Smooth muscle cell (in vitro differentiated cells): ENCODE measurements around the gene AGPAT2. TPM values are rescaled to one million over a fixed set of nuclear protein-coding genes. Genes with fewer than 3 reads are reported as not detected.
"Not testable (repeated sequence)": the region's sequence is repeated elsewhere in the genome, so short reads cannot be mapped to it uniquely, and the experiment has no call there.

Source experiments
- DNase-seq: peaks from one replicate; lab custom pipeline; 2025; ENCODE audit not compliant: unreplicated experiment; lab: John Stamatoyannopoulos, UW
- H2AFZ ChIP-seq: fragments of 200-600 bp; sonication (generic); 2 replicates; pipeline ENCODE4 v1.6.0; 2016; ENCODE audit warnings: antibody characterized with exemption, low read depth, mild to moderate bottlenecking
- H3F3A ChIP-seq: fragments of 200-600 bp; sonication (generic); 2 replicates; pipeline ENCODE4 v1.6.0; 2017; ENCODE audit warnings: antibody characterized with exemption, low read depth
- H3K27ac ChIP-seq: fragments of 200-600 bp; sonication (generic); 2 replicates; pipeline ENCODE4 v1.5.1; 2016; ENCODE audit warnings: low read depth, mild to moderate bottlenecking
- H3K27me3 ChIP-seq: fragments of 200-600 bp; sonication (generic); 2 replicates; pipeline ENCODE4 v1.6.1; 2016; ENCODE audit warnings: low read depth, mild to moderate bottlenecking
- H3K36me3 ChIP-seq: fragments of 200-600 bp; sonication (generic); 2 replicates; pipeline ENCODE4 v1.5.1; 2016; ENCODE audit warnings: low read depth
- H3K4me1 ChIP-seq: fragments of 200-600 bp; sonication (generic); 2 replicates; pipeline ENCODE4 v1.5.1; 2016; ENCODE audit warnings: low read depth
- H3K4me2 ChIP-seq: fragments of 200-600 bp; sonication (generic); 2 replicates; pipeline ENCODE4 v1.6.0; 2016; ENCODE audit warnings: mild to moderate bottlenecking
- H3K4me3 ChIP-seq: fragments of 200-600 bp; sonication (generic); 2 replicates; pipeline ENCODE4 v1.5.1; 2016; ENCODE audit warnings: mild to moderate bottlenecking
- H3K79me2 ChIP-seq: fragments of 200-600 bp; sonication (generic); 2 replicates; pipeline ENCODE4 v1.6.0; 2016; ENCODE audit warnings: low read depth, mild to moderate bottlenecking
- H3K9ac ChIP-seq: fragments of 200-600 bp; sonication (generic); 2 replicates; pipeline ENCODE4 v1.6.0; 2016; ENCODE audit warnings: low read depth
- H3K9me3 ChIP-seq: fragments of 200-600 bp; sonication (generic); replicated peaks from 2 replicates; pipeline ENCODE4 v1.5.1; 2016; ENCODE audit warnings: low read depth
- H4K20me1 ChIP-seq: fragments of 200-600 bp; sonication (generic); 2 replicates; pipeline ENCODE4 v1.6.0; 2016; ENCODE audit warnings: low read depth
- WGBS: methylation state at CpG from one replicate; pipeline ENCODE4 v1.1.7; 2016; ENCODE audit warnings: low lambda C conversion rate; 5-methylcytosine and 5-hydroxymethylcytosine counted together
- polyA plus RNA-seq: library from polyadenylated mRNA; unstranded; fragments of >200 nt; fragmentation: Nextera tagmentation; extraction: Ambion mirVana; gene quantifications from 2 replicates; pipeline ENCODE4 v1.2.1, GENCODE V29; 2016
- total RNA-seq: library from RNA; depleted of rRNA; stranded (reverse); fragments of >200 nt; gene quantifications from 2 replicates; pipeline ENCODE4 v1.2.3, GENCODE V29; 2014
- TF ChIP-seq, protein P1 (sequence below): fragments of 200-600 bp; sonication (generic); IDR thresholded peaks from 2 replicates; pipeline ENCODE4 v1.5.1; 2017; ENCODE audit warnings: borderline replicate concordance, mild to moderate bottlenecking, antibody characterized with exemption; ENCODE audit not compliant: insufficient read depth, poor library complexity, severe bottlenecking

AGPAT2 gene
- total and polyA plus RNA-seq, 2 experiments from 2014 or later: 42.9 to 105 TPM

- no peak overlapping the region for H3K4me3 ChIP-seq
- no peaks in the 10 kb centered on the region for H3K4me1 ChIP-seq
- no peaks in the 10 kb centered on the region for H3F3A ChIP-seq
- WGBS: 66% methylated on average over 7 of the region's 7 CpGs
- H3K4me2 ChIP-seq: no peak overlapping the region
- DNase-seq: no peak
- no peaks in the 10 kb centered on the region for H4K20me1 ChIP-seq
- H3K9ac ChIP-seq: no peak overlapping the region
- no peaks in the 10 kb centered on the region for H3K36me3 ChIP-seq
- no peak overlapping the region for H2AFZ ChIP-seq
- no peak overlapping the region for H3K27ac ChIP-seq
- peaks cover 3% of the 10 kb centered on the region for H3K27me3 ChIP-seq
- no peaks in the 10 kb centered on the region for H3K9me3 ChIP-seq
- TF ChIP-seq, protein P1, sequence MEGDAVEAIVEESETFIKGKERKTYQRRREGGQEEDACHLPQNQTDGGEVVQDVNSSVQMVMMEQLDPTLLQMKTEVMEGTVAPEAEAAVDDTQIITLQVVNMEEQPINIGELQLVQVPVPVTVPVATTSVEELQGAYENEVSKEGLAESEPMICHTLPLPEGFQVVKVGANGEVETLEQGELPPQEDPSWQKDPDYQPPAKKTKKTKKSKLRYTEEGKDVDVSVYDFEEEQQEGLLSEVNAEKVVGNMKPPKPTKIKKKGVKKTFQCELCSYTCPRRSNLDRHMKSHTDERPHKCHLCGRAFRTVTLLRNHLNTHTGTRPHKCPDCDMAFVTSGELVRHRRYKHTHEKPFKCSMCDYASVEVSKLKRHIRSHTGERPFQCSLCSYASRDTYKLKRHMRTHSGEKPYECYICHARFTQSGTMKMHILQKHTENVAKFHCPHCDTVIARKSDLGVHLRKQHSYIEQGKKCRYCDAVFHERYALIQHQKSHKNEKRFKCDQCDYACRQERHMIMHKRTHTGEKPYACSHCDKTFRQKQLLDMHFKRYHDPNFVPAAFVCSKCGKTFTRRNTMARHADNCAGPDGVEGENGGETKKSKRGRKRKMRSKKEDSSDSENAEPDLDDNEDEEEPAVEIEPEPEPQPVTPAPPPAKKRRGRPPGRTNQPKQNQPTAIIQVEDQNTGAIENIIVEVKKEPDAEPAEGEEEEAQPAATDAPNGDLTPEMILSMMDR: no peak
- no peaks in the 10 kb centered on the region for H3K79me2 ChIP-seq
Observed at GRCh38 chr9:136705564-136705963, 18.3 kb upstream of the AGPAT2 start.

DNA sequence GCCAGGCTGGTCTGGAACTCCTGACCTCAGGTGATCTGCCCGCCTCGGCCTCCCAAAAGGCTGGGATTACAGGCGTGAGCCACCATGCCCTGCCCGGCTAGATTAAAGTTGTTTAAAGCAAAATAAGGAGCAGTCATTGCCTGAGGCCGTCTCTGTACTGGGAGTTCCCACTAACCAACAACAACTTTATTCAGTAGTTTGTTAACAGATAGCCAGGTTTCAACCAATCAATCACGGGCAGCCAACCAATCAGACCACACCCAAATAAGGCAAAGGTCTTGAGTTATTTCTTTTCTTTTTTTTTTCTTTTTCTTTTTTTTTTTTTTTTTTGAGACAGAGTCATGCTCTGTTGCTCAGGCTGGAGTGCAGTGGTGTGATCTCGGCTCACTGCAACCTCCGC, 17.5 kb upstream of the AGPAT2 start:
- 91% methylated on average over 8 of the region's 8 CpGs for WGBS
- H4K20me1 ChIP-seq, H3K27ac ChIP-seq, H3K36me3 ChIP-seq, H3K79me2 ChIP-seq, H3K9me3 ChIP-seq, H3K4me1 ChIP-seq, H2AFZ ChIP-seq, H3K27me3 ChIP-seq, H3K4me3 ChIP-seq, H3K9ac ChIP-seq, H3F3A ChIP-seq, DNase-seq, H3K4me2 ChIP-seq: not testable (repeated sequence)

DNA sequence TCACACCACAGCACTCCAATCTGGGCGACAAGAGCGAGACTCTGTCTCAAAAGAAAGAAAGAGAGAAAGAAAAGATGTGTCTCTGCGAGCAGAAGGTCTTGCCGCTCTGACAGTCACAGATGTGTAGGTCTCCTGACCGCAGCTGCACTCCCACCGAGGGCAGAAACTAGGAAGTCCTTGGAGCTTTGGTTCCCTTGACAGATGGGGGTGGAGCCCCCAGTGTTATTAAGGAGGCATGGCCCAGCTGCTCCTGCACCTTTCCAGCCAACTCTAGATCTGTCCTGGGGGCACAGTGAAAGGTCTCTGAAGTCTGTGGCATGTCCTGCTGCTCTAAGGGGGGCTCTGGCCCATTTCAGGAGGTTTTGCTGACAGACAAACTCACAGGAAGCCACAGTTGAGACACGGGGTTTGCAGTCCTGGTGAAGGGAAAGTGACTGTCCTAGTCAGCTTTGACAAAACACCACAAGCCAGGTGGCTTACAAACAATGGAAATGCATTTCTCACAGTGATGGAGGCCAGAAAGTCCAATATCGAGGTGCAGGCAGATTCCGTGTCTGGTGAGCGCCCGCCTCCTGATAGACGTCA, 16.1 kb upstream of the AGPAT2 start:
- H3K4me1 ChIP-seq: no peaks in the 10 kb centered on the region
- H3K9ac ChIP-seq: no peak overlapping the region
- no peaks in the 10 kb centered on the region for H3K9me3 ChIP-seq
- no peaks in the 10 kb centered on the region for H3K36me3 ChIP-seq
- no peak overlapping the region for H3K4me3 ChIP-seq
- H3K27me3 ChIP-seq: peaks cover 3% of the 10 kb centered on the region
- DNase-seq: no peak
- H3F3A ChIP-seq: no peaks in the 10 kb centered on the region
- TF ChIP-seq, protein P1: no peak
- H3K79me2 ChIP-seq: no peaks in the 10 kb centered on the region
- H3K4me2 ChIP-seq: no peak overlapping the region
- no peaks in the 10 kb centered on the region for H4K20me1 ChIP-seq
- no peak overlapping the region for H3K27ac ChIP-seq
- no peak overlapping the region for H2AFZ ChIP-seq
- 93% methylated on average over 12 of the region's 12 CpGs for WGBS

DNA sequence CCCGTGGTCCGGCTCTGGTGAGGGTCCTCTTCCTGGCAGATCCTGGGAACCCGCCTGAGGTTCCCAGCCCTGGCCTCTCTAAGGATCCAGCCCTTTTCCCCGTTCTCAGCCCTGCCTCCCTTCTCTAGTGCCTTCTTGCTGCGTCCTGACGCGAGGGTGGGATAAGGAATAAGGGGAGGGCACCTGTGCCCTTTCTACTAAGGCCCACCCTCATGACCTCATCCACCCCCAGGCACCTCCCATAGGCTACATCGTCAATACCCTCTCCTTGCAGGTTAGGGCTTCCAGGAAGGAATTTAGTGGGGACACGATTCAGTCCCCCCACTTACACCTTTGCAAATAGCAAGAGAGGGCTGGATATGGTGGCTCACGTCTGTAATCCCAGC, 14.4 kb upstream of the AGPAT2 start:
- no peak for DNase-seq
- Histone ChIP-seq H4K20me1 (no peaks in the 10 kb centered on the region), H3K9me3 (no peaks in the 10 kb centered on the region), H2AFZ (no peak overlapping the region), H3K79me2 (no peaks in the 10 kb centered on the region), H3K4me1 (no peaks in the 10 kb centered on the region), H3K9ac (no peak overlapping the region), H3K27ac (no peak overlapping the region), H3K27me3 (peaks cover 3% of the 10 kb centered on the region), H3F3A (no peaks in the 10 kb centered on the region), H3K36me3 (no peaks in the 10 kb centered on the region), H3K4me2 (no peak overlapping the region), H3K4me3 (no peak overlapping the region)
- TF ChIP-seq, protein P1: no peak
- WGBS: 70% methylated on average over 10 of the region's 10 CpGs
